Hematopoietic multipotent progenitor cell treated with erythropoietin and hydrocortisone succinate and interleukin-3 and kit ligand, for 4 days (in vitro differentiated cells): ENCODE data around the gene AACS.
"Not testable (repeated sequence)": the region's sequence is repeated elsewhere in the genome, so short reads cannot be mapped to it uniquely, and the experiment has no call there.

Experiments used
- DNase-seq: peaks from one replicate; pipeline ENCODE4 v3.0.0-alpha.2; 2015

AACS gene

DNA sequence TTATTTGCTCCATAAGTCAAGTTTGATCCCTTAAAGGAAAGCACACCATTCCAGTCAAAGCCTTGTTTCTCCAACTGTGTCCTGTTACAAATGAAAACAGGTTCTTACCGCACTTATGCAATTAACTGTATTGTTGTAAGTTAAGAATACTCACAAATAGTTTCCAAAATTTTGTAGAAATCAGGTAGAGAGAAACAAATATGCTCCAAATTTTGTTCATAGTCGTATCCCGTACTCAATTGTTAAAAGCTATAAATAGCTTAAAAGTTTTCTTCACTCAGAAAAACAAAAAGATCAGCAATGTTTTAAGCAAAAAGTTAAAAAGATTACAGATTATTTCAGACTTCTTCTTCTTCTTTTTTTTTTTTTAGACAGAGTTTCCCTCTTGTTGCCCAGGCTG lies 4.0 kb upstream of the AACS start:
- DNase-seq: no peak

DNA sequence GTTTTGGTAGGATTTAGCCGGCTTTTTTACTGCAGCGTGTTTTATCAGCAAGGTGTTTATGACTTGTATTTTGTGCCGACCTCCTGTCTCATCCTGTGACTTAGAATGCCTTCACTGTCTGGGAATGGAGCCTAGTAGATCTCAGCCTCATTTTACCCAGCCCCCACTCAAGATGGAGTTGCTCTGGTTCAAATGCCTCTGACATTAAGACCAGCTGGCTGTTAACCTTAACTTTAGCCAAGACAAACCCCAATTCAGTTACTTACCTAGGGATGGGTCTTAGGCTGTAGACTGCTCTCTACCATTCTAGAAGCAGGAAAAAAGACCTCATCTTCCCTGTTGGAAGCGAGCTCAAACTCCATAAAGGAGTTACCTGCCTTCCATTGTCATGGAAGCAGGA lies 1.7 kb upstream of the AACS start:
- not testable (repeated sequence) for DNase-seq

DNA sequence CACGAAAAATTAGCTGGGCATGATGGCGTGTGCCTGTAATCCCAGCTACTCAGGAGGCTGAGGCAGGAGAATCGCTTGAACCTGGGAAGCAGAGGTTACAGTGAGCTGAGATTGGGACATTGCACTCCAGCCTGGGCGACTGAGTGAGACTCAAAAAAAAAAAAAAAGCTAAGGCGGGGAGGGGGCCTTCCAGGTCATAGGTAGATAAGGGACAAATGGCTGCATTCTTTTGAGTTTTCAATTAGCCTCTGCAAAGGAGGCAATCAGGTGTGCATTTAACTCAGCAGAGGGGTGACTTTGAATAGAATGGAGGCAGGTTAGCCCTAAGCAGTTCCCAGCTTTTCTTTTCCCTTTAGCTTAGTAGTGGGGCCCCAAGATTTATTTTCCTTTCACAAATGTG lies 743 bp upstream of the AACS start:
- no peak for DNase-seq

DNA sequence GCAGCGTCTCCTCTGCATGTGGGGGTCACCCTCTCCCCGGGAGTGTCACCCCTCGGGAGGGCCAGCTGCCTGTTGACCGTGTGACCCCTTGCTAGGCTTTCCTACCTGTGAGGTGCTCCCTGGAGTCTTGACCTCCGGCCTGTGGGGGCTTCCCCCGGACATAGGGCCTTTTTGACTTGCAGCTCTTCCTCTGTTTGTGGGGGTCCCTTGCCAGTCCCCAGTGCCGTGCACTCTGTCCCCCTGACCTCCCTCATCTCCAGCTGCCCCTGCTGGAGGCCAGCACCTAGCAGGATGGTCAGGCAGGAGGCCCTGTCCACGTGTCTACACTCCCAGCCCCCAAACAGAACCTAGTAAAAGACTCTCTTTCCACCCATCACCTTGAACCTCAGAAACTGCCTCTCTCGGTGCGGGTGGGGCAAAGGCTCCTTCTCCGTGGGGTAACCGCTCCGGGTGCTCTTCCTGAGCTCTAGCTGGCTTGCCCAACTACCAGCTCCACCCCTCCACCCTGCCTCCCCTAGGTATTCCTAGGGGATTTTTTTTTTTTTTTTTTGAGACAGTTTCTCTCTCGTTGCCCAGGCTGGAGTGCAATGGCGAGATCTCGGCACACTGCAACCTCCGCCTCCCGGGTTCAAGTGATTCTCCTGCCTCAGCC lies 810 bp downstream of the AACS start:
- DNase-seq: no peak

DNA sequence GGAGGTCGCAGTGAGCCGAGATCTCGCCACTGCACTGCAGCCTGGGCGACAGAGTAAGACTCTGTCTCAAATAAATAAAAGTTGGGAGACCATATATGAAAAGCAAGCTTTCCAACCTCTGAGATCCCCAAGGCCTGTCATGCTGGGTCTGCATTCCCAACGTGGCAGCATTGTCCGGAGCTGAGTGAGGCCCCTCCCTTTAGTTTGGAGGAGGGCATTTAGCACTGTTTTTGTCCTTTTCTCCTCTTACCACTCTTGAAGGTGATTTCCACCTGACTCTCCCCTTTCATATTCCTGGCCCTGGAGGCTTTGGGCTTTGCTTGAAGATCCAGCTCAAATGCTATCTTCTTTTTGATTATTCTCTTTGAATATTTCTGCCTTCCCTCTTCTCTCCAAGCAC lies 3.2 kb downstream of the AACS start:
- no peak for DNase-seq

DNA sequence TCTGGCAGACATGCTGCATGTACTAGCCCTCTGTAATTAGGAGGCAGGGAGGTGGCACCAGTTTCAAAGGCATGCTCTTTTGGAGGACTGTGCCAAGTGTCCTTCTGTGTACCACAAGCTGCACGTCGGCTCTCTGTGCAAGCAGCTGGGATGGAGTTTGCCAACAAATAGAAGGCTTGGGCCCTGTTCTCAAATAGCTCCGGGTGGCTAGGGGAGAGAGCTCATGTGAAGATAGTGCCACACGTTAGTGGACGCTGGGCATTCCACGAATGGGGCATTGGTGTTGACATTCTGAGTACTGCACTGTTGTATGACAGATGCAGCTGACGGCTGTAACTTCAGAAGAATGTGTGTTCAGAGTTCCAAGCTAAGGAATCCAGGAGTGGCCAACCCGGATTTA lies 4.4 kb downstream of the AACS start:
- no peak for DNase-seq

DNA sequence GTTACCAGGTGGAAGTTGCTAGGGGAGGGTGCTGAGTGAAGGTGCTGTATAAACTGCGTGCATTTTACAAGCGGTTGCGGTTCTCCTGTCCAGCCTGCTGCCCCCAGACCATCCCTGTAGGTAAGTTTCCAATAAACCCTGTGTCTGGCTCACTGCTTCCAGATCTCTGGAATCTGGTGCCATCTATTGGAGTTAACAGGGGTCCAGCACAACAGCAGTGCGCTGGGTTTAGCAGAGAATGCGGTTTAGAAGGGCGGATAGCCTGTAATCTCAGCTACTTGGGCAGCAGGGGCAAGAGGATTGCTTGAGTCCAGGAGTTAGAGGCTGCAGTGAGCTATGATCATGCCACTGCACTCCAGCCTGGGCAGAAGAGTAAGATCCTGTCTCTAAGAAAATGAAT lies 4.9 kb downstream of the AACS start:
- no peak for DNase-seq

DNA sequence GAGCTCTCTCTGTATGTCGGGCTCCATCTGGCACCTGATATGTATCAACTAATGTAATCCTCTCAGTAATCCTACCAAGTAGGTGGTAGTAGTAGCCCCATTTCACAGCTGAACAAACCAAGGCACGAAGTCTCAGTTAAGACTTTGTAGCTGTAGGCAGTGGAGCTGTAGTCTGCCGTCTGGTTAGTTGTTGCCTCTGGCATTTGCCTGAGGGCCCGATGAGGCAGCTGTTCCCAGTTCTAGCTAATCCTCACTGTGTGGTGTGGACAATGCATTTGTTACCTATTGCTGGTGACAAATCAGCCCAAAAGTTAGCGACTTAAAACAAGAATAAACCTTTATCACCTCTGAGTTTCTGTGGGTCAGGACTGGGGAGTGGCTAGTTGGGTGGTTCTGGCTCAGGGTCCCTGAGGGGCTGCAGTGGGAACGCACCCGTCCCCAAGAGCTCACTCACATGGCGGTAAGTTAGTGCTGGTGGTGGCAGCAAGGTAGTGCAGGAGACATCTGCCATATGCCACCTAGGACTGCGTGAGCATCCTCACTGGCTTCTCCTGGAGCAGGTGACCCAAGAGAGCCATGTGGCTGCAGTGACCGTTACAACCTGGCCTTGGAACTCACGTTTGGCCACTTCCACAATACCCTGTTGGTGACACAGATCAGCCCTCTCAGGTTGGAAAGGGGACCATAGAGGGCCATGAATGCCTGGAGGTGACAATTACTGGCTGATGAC lies 5.6 kb downstream of the AACS start:
- no peak for DNase-seq

DNA sequence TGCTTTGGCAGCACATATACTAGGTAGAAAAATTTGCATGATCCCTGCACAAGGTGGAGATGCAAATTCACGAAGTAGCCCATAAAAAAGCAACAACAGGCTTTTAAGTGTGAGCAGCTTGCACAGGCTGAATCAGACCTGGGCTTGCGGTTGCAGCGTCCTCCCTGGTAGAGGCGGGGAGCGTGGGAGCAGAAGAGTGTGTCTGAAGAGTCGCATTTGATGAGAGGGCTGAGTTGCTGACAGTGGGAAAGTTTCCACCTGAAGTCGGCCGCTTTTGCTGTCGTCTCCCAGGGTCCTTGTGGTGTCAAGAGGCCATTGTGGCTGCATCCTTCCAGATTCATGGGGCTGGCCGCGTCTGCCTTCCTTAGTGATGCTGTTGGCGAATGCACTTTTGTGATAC lies 6.2 kb downstream of the AACS start:
- DNase-seq: no peak

DNA sequence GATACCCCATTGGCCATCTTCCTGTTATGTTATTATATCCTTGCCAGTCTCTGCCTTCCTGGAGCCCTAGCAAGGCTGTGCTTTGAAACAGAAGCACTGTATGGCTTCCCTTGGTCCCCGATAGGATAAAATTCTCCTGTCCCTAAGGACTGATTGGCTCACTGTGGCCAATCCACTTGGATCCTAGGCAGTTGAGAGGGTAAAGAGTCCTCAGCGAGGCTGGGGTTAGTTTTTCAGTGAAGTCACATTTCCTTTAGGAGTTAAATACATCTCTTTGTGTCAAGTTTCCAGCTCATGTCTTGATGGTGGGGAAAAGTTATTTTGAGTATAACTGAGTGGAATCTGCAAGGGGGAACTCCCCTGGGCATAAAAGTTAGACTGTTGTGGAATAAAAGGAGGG lies 7.3 kb downstream of the AACS start:
- DNase-seq: no peak

DNA sequence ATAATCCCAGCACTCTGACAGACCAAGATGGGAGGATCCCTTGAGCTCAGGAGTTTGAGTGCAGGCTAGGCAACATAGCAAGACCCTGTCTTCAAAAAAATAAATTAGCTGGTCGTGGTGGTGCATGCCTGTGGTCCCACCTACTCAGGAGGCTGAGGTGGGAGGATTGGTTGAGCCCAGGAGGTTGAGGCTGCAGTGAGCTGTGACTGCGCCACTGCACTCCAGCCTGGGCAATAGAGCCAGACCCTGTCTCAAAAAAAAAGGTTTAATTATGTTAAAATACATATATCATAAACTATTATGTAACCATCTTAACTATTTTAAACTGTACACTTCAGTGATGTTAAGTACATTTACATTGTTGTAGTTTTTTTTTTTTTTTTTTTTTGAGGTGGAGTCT lies 9.1 kb downstream of the AACS start:
- DNase-seq: not testable (repeated sequence)

DNA sequence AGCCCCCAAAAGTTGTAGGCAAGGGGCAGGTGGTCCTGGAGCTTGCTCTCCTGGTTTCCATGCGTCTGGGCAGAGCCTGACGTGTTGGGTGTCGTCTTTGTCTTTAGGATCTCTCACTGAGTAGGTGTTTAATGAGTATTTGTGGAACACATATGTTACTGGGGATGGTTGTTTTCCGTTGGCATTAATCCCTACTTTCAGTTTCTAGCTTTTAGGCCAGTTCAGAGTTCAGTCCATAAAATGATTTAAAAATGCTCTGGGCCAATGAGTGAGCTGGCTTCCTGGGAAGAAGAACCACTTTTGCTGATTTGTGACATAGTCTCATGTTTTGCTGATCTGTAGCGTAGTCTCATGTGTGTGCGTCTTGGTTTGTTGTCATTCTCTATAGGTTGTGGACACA lies 10.9 kb downstream of the AACS start:
- no peak for DNase-seq

DNA sequence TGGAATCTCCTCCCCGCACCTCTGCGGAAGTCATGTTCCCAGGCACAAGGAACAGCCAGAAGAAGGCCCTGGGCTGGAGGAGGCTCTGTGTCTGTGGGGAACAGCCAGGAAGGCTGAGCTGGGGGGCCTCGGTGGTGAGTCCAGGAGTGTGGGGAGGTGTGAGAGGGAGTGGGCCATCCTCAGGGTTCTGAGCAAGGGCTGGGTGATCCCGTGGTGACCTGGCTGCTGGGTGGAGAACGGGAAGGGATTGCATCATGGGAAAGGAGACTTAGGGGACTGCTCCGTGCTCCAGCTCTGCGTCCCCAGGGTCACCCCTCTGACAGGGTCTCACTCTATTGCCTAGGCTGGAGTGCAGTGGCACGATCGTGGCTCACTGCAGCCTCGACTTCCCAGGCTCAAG lies 13.8 kb downstream of the AACS start:
- DNase-seq: no peak

DNA sequence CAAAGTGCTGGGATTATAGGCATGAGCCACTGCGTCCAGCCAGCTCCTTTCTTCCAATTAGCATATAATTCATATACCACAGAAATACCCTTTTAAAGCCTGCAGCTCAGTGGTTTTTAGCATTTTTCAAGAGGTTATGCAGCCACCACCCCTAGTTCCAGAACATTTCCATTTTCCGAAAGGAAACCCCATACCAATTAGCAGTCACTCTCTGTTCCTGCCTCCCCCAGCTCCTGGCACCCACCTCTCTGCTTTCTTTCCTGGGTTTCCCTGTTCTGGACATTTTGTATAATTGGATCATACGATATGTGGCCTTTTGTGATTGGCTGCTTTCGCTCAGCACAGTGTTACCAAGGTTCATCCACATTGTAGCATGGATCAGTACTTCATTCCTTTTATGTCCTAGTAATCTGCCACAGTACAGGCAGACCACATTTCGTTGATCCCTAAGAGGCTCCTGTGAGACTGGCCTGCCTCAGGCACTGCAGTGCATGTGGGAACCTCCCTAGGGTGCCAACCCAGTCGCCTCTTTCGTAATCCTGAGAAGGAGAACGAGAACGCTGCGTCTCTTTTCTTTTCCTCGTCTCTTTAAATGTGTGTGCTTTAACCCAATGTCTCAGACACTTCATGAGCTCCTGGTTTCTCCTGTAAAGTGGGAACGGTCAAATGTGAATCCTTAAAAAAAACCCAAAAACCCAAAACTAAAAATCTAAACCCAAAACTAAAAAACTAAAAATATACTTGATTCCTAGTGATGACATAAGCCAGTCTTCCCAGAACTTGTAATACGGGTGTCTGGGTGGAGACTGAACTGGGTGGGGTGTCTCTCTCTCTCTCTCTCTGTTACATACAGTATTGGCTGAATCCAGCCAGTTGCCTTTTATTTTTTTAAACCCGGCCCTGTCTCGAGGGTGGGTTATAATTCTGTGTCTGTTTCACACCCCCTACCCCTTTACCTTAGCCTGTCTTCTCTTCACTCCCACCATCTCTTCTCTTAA lies 14.7 kb downstream of the AACS start:
- DNase-seq: no peak

DNA sequence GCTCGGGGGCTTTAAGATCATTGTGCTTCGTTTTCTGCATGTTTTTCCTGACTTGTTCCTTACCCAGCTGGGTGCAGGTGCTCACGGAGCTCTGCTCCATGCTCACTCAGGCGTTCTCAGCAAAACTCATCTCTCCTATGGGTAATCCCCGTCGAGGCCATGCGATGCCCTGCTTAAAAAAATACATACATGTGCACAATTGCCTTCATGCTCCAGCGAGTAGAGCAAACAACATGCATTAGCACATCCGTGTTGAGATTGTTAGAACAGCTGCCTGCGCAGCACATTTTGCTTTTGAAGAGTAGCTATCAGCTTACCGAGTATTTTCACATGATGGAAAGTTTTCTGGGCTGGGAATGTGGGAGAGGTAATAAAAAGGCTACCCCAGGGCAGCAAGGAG lies 16.2 kb downstream of the AACS start:
- no peak for DNase-seq

DNA sequence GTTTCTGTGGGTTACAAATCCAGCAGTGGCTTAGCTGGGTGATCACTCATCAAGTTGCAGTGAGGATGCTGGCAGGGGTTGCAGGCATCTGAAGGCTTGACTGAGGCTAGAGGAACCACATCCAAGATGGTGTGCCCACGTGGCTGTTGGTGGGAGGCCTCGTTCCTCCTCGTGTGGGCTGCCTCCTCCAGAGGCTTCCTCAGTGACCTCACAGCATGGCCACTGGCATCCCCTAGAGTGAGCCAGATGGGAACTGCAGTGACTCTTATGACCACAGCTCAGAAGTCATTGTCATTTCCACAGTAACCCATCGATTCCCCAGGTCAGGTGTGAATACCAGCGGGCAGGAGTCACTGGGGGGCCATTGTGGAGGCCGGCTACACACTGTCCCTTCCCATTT lies 17.8 kb downstream of the AACS start:
- no peak for DNase-seq

DNA sequence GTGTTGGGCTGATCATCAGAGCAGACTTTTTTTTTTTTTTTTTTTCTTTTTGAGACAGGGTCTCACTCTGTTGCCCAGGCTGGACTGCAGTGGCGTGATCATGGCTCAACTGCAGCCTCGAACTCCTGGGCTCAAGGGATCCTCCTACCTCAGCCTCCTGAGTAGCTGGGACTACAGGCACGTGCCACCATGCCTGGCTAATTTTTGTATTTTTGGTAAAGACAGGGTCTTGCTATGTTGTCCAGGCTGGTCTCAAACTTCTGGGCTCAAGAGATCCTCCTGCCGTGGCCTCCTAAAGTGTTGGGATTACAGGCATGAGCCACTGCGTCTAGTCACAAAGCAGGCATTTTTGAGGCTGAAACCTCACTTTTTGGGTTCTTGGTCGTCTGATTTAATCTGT lies 23.0 kb downstream of the AACS start:
- not testable (repeated sequence) for DNase-seq

DNA sequence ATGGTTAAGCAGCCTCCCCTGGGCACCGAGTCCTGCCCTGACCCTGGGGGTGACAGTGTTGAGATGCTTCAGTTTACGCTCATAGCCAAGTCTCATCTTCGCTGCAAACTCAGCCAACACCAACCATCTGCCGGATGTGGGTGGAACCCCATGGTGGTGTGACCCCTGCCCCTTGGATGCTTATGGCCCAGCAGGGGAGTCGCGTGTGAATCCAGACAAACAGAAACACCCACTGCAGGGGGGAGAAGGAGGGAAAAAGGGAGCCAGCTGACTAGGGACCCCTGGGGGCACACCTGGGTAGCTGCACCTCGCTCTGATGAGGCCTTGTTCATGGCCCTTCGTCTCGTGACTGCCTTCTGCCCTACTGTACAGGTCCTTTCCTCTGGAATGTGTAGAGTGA lies 23.8 kb downstream of the AACS start:
- DNase-seq: no peak

DNA sequence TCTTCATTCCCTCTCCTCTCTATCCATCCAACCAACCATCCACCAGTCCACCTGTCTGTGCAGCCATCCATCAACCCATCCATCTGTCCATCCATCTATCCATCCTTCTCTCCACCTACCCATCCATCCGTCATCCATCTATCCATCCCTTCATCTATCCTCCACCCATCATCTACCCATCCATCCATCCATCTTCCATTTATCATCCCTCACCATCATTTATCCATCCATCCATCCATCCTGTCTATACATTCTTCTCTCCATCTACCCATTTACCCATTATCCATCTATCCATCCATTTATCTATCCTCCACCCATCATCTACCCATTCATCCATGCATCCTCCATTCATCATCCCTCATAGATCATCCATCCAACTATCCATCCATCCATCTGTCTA lies 24.4 kb downstream of the AACS start:
- no peak for DNase-seq

DNA sequence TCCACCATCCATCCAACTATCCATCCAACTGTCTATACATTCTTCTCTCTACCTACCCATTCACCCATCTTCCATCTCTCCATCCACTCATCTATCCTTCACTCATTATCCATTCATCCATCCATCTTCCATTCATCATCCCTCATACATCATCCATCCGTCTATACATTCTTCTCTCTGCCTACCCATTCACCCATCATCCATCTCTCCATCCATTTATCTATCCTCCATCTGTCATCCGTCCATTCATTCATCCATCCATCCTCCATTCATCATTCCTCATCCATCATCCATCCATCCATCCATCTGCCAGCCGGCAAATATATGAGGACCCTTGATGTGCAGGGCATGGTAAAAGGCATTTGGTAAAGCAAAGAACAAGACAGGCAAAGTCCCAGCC lies 25.2 kb downstream of the AACS start:
- DNase-seq: no peak

DNA sequence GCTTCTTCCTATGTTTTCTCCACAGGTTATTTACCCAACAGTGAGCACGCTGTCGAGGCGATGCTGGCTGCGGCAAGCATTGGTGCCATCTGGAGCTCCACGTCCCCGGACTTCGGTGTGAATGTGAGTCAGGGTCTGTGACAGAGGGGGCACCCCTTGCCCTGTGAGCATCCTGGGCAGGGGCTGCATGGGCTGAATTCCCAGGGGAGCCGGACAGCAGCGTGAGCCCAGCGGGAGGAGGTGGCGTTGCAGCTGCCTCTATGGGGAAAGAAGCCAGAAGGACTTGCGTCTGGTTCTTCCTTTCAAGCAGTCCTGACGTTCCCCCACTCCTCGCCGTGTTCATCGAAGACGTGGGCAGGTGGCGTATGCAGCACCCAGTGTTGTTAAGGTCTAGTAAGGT lies 26.2 kb downstream of the AACS start:
- DNase-seq: no peak

DNA sequence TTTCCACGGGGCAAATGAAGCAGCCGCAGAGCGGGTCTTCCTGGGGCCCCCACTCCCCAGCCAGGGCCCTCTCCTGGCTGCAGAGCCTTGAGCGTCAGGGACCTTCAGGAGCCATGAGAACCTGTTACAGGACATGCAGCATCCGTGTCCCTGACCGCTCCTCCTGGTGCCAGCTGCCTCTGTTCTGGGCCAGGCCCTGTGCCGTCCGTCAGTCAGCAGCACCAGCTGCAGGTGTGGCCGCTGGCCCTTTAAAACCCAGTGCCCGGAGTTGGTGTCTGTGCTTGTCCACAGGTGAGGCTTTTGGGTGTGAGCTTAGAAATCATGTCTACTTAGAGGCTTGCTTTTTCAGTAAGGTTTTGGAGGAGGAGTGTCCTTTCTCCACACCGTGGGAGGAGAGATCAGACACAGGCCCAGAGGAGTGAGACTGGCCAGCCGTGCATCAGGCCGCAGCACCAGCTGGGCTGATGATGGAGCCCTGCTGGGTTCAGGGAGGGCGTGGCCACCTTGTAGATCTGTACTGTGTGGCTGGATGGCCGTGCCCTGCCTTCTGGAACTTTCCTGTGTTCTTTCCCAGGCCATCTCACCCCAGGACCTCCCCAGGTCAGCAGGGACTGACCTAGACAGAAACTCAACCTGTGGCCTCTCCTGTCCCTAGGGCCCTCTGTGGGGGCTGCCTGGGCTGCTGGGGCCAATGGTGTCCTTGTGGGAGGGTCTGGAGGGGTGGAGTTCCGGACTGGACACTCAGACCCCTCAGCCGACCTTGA lies 27.1 kb downstream of the AACS start:
- no peak for DNase-seq
